ENCODE measurements around the gene DNAJB2.

DNA sequence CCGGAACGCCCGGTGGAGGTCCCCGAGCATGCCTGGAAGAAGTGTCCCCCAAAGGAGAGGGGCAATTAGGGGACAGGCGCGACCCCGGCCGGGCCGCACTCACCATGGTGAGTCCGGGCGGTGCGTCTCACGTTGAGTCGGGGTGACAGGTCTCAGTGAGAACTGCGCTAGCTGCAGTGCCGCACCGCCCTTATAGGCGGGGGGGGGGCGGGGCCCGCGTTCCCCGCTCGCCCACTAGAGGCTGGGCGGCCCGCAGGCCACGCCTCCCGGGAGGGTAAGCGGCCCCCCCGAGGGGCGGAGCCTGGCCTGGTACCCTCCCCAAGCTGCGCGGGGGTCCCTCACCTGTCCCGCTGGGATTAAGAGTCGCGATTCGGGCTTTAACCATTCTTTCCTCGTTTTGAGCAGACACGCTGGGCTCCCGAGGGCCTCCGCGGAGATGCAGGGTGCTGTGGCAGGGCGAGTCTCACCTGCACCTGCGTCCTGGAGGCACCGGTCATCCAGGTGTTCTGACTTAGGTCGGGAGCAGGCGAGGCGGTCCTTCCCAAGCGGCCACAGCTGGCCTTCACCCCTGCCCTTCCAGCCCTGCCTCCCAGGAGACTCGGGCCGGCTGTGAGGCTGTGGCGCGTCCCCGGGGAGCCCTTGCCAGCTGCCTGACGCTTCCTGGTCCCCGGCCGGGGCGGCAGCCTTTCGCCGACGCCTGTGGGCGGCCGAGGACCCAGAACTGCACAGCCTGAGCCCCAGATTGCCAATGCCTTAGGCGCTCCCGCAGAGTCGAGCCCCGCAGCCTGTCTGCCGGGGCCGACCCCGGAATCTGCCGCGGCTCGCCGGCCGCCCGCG, 25.2 kb upstream of the DNAJB2 start, which contains the start of gene TUBA4A:
- TF ChIP-seq, protein P1, sequence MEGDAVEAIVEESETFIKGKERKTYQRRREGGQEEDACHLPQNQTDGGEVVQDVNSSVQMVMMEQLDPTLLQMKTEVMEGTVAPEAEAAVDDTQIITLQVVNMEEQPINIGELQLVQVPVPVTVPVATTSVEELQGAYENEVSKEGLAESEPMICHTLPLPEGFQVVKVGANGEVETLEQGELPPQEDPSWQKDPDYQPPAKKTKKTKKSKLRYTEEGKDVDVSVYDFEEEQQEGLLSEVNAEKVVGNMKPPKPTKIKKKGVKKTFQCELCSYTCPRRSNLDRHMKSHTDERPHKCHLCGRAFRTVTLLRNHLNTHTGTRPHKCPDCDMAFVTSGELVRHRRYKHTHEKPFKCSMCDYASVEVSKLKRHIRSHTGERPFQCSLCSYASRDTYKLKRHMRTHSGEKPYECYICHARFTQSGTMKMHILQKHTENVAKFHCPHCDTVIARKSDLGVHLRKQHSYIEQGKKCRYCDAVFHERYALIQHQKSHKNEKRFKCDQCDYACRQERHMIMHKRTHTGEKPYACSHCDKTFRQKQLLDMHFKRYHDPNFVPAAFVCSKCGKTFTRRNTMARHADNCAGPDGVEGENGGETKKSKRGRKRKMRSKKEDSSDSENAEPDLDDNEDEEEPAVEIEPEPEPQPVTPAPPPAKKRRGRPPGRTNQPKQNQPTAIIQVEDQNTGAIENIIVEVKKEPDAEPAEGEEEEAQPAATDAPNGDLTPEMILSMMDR (IDR thresholded peaks at IDR 0.05): peak in 2 of 3 experiments; percentile 9
- TF ChIP-seq POLR2A (IDR thresholded peaks at IDR 0.05): peak in 1 of 2 donors; percentile 95

Measured in vagina (tissue), 2 donors.